ENCODE measurements around the gene SMARCAL1.

SMARCAL1 gene

DNA sequence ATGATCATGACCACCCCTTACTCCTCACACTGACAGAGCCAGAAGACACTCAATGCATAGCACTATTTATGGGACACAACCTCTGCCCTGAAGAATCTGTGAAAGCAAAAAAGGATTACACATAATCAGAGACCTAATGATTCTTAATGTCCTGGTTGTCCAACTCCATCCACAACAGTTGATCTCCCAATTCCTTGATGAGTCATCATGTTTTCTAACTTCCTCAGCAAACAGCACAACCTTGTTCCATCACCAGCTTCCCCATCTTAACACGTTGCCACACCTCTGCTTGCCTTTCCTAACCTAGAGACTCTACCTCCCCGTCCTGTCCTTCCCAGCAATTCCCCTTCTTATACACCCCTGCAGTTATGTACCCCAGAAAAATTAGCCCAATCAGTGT lies 26.8 kb upstream of the SMARCAL1 start:
- TF ChIP-seq, protein P1, sequence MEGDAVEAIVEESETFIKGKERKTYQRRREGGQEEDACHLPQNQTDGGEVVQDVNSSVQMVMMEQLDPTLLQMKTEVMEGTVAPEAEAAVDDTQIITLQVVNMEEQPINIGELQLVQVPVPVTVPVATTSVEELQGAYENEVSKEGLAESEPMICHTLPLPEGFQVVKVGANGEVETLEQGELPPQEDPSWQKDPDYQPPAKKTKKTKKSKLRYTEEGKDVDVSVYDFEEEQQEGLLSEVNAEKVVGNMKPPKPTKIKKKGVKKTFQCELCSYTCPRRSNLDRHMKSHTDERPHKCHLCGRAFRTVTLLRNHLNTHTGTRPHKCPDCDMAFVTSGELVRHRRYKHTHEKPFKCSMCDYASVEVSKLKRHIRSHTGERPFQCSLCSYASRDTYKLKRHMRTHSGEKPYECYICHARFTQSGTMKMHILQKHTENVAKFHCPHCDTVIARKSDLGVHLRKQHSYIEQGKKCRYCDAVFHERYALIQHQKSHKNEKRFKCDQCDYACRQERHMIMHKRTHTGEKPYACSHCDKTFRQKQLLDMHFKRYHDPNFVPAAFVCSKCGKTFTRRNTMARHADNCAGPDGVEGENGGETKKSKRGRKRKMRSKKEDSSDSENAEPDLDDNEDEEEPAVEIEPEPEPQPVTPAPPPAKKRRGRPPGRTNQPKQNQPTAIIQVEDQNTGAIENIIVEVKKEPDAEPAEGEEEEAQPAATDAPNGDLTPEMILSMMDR (IDR thresholded peaks at IDR 0.05; ENCODE audit: control extremely low read depth, extremely low read depth, low read depth, missing control alignments) = no peak
- ChIA-PET CTCF (interaction anchor here (1.0 to 1.5 kb wide), 3 partner anchors 9 to 163 kb away, joined by 3 to 4 read pairs (median 3); partner anchors contain the start of gene MARCHF4), POLR2A (no interaction called here)
- no peak for DNase-seq (ENCODE audit: extremely low spot score)

DNA sequence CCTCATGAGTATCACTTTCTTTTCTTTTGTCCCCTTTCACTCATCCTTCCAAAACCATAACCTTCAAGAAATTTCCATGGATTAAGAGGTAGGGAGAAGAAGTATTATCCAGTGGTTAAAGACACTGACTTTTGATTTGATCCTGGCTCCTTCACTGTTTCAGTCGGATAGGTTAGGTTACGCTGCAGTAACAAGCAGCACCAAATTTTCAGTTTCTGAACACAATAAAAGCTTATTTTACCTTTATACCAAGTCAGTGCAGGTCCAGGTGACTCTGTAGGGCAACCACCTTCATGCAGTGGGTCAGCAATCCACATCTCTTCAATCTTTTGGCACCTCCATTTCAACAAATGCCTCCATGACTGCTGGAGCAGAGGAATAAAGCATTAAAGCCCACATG lies 25.0 kb upstream of the SMARCAL1 start:
- ChIA-PET CTCF (interaction anchor here (2.2 kb wide), 1 partner anchor 18 kb away, joined by 10 read pairs; no protein-coding TSS in a partner anchor), POLR2A (no interaction called here)
- TF ChIP-seq, protein P1 (IDR thresholded peaks at IDR 0.05; ENCODE audit: control extremely low read depth, extremely low read depth, low read depth, missing control alignments) = no peak
- DNase-seq (ENCODE audit: extremely low spot score) = no peak

DNA sequence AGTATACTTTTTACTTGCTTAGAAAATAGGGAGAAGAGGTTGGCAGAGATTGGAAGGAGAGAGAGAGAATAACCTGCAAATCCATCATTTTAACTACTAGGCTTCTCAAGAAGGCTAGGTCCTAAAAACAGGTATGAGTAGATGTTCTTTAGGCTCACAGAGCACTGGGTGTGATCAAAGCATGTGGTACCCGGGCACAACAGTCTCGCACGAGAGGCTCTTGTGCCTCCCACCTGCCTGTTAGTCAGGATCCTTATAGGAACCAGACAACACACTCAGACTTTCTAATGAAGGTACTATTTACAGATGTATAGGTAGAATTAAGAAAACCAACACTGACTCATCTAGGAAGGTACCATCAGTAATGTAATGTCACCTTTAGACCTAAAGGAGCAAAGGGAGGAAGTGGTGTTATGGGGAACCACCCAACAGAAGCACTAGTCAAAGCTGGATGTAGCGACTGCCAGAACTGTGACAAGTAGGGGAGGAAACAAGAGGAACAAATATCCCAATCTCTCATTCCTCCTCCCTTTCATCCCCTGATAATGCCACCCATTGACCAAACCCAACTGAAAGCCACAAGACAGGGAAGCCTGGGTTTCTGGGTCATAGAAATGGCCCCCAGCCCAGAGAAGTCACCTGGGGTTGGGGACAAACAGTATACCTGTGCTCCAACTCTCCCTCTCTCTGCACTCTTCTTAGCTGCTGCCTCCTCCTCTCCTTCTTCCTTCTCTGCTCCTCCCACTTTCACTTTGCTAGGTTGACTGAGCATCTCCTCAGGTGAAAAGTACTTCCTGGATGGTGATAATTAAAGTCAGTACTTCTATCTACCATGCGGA lies 24.0 kb upstream of the SMARCAL1 start:
- DNase-seq (ENCODE audit: extremely low spot score) = peak; percentile 37
- TF ChIP-seq, protein P1 (IDR thresholded peaks at IDR 0.05; ENCODE audit: control extremely low read depth, extremely low read depth, low read depth, missing control alignments) = no peak
- ChIA-PET POLR2A (no interaction called here), CTCF (interaction anchor here (2.2 kb wide), 1 partner anchor 17 kb away, joined by 10 read pairs; no protein-coding TSS in a partner anchor)

DNA sequence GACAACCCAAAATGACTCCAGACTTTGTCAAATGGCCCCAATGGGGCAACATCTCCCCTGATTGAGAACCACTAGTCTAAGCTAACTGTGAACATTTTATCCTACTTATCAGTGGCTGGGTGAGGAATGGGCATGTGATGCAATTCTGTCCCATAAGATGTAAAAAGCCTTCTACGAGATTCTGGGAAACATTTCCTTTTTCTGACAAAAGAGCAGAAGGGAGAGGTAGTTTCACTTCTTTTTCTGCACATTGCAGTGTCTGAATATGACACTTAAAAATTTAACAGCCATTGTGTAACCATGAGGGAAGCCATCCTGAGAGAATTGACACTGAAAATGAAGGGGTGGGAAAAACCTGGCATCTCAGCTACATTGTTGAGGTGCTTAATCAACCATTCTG lies 22.7 kb upstream of the SMARCAL1 start:
- TF ChIP-seq, protein P1 (IDR thresholded peaks at IDR 0.05; ENCODE audit: control extremely low read depth, extremely low read depth, low read depth, missing control alignments) = no peak
- POLR2A ChIA-PET = no interaction called here
- DNase-seq (ENCODE audit: extremely low spot score) = no peak
- CTCF ChIA-PET = interaction anchor here (1.4 kb wide), 1 partner anchor 14 kb away, joined by 3 read pairs; no protein-coding TSS in a partner anchor

DNA sequence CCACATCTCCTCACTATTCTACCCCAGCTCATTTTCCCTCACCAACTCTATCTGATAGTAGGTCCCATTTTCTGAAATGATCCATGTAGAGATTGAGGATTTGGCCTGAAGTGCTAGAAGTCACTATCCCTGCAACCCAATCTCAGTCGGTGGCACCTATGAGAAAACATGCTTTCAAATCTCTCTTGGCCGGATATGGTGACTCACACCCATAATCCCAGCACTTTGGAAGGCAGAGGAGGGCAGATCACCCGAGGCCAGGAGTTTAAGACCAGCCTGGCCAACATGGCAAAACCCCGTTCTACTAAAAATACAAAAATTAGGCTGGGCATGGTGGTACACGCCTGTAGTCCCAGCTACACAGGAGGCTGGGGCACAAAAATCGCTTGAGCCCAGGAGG lies 20.9 kb upstream of the SMARCAL1 start:
- ChIA-PET CTCF (interaction anchor here (2.6 kb wide), 1 partner anchor 13 kb away, joined by 10 read pairs; no protein-coding TSS in a partner anchor), POLR2A (no interaction called here)
- TF ChIP-seq, protein P1 (IDR thresholded peaks at IDR 0.05; ENCODE audit: control extremely low read depth, extremely low read depth, low read depth, missing control alignments) = no peak
- DNase-seq (ENCODE audit: extremely low spot score) = no peak

DNA sequence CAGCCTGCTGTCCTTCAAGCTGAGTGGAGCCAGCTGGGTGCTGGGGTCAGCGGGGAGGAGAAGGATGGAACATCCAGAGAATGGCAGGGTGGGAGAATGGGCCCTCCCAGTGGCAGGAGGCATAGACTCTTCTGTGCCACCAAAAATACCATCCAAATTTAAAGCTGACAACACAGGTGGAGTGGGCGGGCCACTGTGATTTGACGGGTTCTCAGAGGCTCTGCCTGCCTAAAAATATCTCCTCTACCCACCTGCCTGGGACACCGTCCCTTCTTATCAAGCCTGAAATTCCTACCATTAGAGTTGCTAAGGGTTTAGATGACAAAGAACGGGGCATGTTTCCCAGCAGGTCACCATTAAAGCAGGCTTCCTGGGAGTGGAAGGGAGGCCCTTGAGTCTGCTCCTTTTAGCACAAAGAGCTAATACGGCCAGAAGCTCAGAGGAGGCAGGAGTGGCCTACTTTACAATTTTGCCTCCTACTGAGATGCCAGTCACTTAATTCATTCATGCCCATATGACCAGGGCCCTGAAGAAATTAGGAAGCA lies 20.2 kb upstream of the SMARCAL1 start:
- POLR2A ChIA-PET = no interaction called here
- DNase-seq (ENCODE audit: extremely low spot score) = no peak
- CTCF ChIA-PET = interaction anchor here (1.3 to 2.6 kb wide), 2 partner anchors 12 to 28 kb away, joined by 3 to 10 read pairs; no protein-coding TSS in a partner anchor
- TF ChIP-seq, protein P1 (IDR thresholded peaks at IDR 0.05; ENCODE audit: control extremely low read depth, extremely low read depth, low read depth, missing control alignments) = no peak

Measured in GM10248 (cell line).